DMS79 (cell line): ENCODE data around the gene TMEM233.

ENCODE experiments used
- DNase-seq: peaks from one replicate; lab custom pipeline; 2025; lab: John Stamatoyannopoulos, UW

Gene TMEM233

DNA sequence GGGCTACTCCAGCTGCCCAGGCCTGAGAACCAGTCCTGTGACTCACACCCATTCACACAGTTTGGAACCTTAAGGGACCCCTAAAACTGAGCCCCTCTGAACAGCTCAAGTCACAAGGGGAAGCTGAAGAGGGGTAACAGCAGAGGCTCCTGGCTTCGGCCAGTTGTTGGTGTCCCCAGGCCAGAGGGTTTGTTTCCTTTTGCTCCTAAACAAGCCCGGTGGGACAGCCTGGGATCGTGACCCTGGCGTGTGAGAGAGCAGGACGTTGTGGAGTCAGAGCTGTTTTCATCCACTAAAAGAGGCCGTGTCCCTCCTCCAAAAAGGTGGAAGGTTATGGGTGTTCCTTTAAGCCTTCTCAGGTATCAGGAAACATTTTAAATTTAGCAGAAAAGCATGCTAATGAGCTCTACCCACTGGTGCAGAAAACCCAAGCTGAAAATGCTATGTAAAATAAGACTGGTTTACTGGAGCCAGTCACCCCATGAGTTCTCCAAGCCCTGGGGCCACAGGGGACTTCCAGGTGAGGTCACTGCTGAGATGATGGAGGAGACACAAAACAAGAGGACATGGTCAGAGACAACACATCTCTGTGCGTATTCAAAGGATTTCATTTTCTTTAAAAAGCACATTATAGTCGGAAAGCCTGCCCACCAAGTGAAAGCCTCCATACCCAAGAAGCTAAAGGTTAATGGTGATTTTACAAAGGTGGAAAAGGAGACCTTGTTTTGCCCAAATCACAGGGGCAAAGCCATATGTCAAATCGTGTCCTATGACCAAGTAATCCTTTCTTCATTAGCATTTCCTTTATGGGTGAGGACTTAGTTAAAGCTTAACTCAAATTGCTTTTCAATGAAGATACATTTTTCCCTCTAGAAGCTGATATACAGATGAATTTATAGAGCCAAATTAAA lies 88.4 kb downstream of the TMEM233 start:
- no peak for DNase-seq

- no peak for DNase-seq
Measured at GRCh38 chr12:119682639-119683252, 89.2 kb downstream of the TMEM233 start.

DNA sequence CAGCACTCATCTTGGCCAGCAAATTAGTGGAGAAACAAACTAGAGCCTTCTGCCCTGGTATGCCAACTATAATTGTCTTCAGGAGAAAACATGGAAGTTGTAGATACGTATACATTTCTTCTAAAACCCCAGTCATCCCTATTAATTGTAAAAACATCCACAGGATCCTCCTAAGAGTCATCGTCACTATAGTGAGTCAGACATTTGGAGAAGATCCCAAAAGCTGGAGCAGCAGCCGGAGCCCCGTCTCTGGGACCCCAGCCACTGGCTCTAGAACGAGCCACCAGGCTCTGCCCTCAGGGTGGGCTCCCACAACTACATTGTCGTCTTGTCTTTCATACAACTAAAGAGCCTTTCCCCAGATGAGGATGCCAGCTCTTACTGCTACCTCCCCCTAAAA lies 89.8 kb downstream of the TMEM233 start:
- DNase-seq, result no peak

DNA sequence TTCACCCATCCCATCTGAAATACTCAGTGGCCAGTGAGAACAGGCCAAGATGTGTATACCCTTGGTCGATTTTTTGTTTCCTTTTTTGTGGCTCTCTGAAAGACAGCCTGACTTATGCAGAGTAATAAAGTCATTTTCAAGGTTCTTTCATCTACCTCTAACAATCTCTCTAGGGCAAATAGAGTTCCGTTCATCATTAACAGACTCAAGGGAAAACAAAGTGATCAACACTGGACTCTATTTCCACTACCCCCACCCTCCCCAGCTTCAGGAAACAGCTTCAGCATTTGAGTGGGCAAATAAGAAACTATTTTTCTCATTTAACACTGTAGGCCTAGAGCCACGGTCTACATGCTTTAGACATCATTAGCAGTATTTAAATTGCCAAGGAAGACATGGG lies 90.2 kb downstream of the TMEM233 start:
- DNase-seq, result no peak

DNA sequence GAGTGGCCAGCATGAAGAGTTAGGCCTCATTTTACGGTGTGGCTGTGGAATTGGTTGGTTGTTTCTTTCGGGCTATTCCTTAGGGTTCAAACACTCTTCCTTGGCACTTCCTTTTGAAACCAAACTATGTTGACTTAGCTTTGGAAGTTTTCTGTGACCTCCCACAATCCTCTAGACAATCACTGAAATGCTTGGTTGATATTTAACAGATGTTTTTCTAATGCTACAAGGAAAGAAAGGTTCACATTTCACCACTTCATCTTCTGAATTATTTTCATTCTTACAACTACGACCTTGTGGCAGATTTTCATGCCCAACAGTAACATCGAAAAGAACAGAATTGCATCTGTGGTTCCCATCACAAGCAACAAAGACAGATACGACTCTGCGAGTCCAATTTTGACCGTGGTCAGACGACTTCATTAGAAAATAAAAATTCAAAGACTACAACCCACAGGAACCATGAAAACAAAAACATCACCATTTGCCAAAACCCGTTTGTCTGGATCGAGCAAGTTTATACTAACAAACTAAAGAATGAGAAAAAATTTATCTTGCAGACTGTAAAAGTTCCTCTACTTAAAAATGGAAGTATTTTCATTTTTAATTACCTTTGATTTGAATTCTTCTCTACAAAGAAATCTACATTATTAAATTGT lies 91.3 kb downstream of the TMEM233 start:
- DNase-seq, result no peak

DNA sequence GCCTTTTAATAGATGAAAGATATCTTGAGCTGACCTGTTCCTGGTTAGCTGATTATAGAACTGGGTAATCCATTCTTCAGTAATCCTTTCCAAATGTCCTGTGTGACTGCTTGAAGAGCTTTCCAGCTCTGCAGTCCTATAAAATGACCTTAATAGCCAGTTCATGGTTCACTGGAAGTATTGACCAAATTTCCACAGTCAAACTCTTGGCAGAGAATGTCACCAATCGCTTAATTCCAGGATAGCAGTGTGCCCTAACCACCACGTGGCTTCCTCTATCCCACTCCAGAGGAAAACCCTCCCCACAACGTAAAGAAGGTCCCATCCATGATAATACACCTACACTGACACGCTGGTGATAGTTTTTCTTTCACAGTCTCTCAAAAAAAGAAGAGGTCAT lies 91.8 kb downstream of the TMEM233 start:
- DNase-seq, result no peak

GRCh38 chr12:119686355-119686754 lies 92.8 kb downstream of the TMEM233 start:
- no peak for DNase-seq

GRCh38 chr12:119686776-119687175 lies 93.2 kb downstream of the TMEM233 start:
- DNase-seq, result no peak

DNA sequence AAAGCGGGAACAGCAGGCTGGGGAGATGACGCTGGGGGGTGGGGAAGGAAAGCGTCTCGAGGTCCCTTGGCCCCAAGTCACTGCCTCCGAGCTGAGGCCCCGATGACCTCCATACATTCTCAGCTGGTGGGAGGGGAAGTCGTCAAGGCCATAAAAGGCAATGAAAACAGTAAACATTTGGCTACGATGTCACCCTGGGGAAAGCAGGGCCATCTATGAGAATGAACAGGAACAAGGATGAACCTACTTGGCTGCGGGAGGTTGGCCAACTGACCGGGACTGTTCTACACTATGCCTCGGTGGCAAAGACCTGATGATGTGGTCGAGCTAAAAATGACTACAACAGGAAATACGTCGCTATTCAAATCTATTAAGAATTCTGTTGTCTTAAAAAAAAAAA lies 93.8 kb downstream of the TMEM233 start:
- no peak for DNase-seq

DNA sequence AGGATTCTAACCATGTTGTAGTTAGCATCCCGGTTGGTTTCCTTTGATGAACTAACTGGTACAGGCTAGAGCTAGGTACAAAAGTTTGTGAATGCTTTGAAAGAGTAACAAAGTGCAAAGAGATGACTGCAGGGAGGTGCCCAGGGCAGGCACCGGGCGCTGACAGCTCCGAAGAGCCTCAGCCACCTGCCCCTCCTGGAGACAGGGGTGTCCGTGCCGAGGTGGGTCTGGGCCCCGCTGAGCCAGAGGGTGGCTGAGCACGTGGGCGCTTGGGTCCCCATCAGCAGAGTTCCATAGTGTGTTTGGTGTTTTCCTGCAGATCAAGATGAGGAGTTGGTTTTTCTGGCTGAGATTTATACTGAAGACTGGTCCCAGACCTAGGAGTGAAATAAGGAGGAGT lies 94.3 kb downstream of the TMEM233 start:
- no peak for DNase-seq

- DNase-seq, result no peak
Measured at GRCh38 chr12:119689935-119690500, 96.4 kb downstream of the TMEM233 start.

DNA sequence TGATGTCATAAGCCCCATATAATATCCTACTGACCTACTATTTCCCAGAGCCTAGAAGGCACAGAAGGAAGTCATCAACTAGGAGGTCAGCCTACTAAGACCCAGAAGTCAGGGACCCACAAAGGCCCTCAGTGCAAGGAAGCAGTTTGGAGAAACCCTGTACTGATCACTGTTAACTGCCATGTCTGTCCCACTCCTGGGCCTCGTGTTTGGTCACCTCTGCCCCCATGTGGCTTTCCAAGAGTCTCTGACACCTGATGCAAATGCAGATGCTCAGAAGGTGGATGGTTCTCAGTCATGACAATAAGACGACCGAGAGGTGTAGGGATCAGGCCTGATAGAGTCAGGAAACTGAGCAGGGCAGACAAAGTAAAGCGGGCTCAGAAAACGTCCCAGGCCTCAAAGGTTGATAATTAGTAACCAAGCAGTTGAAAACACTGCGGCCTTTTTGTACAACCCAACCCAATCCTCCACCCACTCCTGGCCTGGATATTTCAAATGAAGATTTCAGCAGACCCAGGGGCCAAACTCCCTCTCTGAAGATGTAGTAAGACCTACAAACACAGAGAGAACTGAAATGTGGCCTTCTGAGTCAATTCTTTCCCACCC lies 97.7 kb downstream of the TMEM233 start:
- DNase-seq, result no peak

- no peak for DNase-seq
Measured at GRCh38 chr12:119692410-119692809, 98.8 kb downstream of the TMEM233 start.
